ENCODE measurements around the gene DOCK2.
"Not testable (repeated sequence)": the region's sequence is repeated elsewhere in the genome, so short reads cannot be mapped to it uniquely, and the experiment has no call there.

GRCh38 chr5:169624307-169624706 lies 12.8 kb upstream of the DOCK2 start:
- TF ChIP-seq, protein P1, sequence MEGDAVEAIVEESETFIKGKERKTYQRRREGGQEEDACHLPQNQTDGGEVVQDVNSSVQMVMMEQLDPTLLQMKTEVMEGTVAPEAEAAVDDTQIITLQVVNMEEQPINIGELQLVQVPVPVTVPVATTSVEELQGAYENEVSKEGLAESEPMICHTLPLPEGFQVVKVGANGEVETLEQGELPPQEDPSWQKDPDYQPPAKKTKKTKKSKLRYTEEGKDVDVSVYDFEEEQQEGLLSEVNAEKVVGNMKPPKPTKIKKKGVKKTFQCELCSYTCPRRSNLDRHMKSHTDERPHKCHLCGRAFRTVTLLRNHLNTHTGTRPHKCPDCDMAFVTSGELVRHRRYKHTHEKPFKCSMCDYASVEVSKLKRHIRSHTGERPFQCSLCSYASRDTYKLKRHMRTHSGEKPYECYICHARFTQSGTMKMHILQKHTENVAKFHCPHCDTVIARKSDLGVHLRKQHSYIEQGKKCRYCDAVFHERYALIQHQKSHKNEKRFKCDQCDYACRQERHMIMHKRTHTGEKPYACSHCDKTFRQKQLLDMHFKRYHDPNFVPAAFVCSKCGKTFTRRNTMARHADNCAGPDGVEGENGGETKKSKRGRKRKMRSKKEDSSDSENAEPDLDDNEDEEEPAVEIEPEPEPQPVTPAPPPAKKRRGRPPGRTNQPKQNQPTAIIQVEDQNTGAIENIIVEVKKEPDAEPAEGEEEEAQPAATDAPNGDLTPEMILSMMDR (IDR thresholded peaks at IDR 0.05) = not testable (repeated sequence)
- not testable (repeated sequence) for TF ChIP-seq ZFX (IDR thresholded peaks at IDR 0.05; ENCODE audit: borderline replicate concordance)
